Iris pigment epithelial cell (primary cell): ENCODE measurements around the gene RANBP3.
"Not testable (repeated sequence)": the region's sequence is repeated elsewhere in the genome, so short reads cannot be mapped to it uniquely, and the experiment has no call there.

ENCODE experiments used
- DNase-seq: peaks from one replicate; pipeline ENCODE4 v3.0.0-alpha.2; 2011; ENCODE audit warnings: low read depth

RANBP3 gene

DNA sequence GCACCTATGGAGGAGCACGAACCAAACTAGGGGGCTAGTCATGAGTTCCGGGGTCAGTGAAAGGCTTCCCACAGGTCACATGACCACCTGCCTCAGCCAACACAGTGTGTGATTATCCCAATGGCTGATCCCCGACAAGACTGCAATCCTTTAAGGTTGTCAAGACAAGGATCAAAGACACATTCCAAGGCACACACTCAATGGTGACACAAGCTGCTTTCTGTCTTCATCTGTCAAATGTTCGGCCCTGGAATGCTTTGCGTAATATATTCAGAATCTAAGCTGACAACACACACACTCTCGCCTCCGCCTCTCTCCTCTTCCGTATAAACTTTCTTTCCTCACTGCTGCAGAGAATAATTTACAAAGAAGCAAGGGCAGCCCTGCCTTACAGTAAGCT is 11.7 kb downstream of the RANBP3 start:
- peak; percentile 25 for DNase-seq

DNA sequence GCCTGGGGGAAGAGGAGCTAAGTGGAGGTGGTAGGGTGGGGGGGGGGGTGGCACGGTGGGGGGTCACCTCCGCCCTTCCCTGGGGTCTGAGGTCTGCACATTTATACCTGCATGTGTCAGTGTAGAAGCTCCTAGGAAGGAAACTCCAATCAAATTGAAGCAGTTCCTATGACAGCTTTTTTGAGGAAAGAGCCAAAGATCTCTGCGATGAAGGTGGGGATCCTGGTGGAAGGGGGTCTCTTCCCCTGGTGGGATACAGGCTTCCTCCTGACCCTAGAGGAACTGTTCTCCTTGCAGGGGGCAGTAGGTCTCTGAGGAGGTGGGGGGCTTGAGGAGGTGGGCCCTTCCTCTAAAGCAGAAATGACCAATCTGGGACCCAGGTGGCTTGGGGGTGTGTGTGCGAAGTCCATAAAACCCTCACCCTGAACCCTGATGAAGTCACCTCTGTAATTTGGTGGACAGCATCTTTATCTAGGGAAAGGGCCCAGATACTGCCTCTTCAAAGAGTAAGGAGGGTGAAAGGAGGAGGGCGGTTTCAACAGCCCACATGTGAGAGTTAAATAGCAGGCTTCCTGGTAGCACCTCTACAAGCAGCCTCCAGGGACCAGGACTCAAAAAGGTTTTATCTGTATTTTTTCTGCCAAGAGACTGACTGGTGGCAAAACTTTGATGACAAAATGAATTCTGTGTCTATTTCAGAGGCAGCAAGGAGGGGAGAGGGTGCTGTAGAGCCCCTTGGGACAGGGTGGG is 12.9 kb downstream of the RANBP3 start:
- DNase-seq, result no peak

DNA sequence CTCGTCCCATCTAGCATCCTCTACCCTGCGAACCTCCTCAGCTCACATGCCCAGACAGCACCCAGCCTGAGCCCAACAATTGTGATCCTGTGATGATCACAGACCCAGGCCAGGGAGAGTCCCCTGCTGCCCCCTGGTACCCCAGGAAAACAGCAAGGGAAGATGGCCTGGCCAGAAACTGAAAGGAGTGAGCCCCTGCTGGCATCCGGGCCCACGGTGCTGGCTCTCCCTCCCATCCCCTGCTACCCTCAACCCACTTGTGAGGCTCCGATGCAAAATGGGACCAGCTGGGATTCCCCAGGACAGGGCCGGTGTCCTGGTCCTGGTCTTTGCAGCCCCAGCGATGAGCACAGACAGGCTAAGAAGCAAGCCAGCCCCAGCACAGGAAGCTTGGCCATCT is 14.1 kb downstream of the RANBP3 start:
- no peak for DNase-seq

DNA sequence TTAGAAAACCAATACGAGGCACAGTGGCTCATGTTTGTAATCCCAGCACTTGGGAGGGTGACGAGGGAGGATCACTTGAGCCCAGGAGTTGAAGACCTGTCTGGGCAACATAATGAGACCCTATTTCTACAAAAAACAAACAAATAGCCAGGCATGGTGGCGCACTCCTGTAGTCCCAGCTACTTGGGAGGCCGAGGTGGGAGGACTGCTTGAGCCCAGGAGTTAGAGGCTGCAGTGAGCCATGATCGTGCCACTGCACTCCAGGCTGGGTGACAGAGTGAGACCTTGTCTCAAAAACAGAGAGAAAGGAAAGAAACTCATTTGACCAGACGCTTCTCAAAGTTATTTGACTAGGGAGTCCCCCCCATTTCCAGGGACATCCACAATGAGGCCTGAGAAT is 14.7 kb downstream of the RANBP3 start:
- not testable (repeated sequence) for DNase-seq

DNA sequence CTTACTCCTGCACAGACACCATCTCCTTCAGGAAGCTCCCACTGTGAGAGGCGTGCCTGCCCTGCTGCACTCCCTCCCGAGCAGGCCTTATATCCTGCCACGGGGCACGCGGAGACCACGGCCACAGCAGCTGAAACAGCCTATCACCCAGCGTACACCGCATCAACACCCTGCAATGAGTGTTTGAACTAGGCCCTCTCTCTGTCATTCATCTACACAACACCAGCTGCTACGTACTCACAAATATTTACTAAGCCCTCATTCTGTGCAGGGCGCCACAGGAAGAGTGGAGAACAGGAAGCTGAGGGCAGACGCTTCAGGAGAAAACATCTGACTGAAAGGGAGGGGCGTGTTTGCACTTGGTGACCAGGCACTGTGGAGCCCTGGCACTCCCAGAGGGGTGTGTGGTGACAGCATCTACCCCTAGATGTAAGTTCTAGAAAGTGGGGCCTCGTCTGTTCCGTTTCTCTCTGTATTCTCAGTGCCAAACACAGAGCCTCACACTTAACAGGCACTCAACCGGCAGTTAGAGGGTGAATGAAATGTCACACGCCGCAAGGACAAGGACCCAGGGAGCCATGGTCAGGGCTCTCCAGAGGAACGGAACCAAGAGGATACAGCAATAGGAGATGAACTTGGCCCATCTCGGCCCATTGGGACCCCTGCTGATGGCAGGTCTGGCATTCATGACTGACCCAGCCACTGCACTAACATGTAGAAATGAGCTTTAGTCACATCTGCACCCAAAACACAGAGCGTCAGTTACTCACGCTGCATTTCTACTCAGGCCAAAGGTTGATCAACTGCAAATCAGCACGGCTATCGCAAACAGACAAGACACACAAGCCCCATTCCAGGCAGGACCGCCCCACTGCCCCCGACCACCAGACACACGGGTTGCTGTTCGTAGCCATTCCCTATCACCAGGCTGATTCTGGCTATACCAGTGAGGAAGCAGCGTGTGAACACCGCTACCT is 15.7 kb downstream of the RANBP3 start:
- DNase-seq, result peak; percentile 78

DNA sequence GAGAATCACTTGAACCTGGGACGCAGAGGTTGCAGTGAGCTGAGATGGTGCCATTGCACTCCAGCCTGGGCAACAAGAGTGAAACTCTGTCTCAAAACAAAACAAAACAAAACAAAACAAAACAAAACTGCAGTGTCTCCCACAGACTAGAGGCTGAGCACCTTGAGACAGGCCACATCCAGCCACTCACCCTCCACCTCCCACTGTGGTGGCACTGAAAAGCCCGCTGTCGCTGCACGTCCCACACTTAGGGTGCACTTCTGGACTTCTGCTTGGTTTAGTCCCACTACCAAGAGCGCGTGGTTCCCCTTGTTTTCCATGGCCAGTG is 16.3 kb downstream of the RANBP3 start:
- DNase-seq, result not testable (repeated sequence)

DNA sequence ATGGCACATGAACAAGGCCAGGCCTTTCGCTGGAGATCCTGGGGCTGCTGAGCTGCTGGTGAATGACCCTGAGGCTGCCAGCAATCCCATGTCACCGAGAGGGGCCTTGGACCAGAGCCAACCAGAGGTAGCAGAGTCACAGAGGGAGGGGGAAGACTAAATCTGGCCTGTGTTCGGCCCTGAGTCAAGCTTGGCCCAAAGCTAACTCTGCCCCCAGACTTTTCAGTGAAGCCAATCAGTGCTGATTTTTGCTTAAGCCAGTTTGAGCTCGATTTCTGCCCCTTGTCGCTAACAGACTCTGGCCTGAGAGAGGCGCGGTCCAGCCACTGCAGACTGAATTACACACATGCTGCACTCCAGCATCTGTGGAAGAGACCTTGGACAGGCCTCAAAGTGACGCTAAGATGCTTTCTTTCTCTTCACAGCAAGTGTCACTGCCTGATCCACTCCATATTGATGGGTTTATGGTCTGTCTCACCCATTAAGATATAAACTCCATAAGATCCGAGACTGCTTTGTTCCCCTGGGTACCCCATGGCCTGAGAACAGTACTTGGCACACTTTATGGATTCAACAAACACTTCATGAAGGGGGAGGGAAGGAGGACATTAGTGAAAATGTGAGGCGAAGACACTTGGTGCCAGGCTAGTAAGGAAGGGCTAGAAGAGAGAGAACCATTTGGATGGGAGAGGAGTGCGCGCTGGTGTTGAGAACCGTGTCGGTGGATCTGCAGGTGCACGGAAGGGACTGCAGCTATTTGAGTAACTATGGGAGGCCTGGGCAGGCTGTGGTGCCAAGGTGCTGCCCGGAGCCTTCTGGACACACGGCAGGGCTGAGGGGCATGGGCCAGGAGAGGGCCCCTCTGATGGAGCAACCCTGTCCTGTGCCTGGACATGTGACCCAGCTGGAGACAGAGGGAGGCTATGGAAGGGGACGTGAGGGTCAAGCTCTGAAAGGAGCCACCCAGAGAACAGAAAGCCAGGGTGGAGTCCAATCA is 17.6 kb downstream of the RANBP3 start:
- no peak for DNase-seq

DNA sequence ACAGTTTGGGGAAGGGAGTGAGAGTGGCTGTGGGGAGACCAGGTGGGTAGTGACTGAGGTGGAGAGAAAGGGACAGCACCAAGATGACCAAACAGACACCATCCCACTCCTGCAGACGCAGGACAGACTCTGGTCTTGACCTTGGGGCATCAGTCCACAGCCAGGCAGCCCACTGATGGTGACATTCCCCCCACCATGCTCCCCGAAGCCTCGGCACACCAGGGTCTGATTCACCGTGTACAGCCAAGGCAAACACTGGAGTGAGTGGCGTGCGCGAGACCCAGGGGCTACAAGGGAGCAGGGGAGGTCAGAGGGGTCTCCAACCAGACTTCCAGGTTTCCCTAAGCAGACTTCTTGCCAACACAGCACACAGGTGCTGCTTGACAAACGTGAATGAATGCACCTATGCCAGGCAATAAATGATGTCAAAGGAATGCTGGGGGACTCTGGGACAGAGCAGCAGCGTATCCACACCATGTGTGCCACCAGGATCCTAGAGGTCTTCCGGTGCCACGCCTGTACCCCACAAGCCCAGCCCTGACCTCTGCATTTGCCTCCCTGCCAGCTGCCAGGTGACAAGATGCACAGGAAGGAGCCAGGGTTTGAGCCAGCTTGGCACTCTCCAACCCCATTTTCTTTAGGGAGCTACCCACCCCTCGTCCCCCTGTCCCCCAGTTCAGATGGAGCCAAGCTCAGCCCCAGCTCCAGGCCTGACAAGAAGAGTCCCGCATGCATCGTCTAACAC is 18.5 kb downstream of the RANBP3 start:
- DNase-seq, result no peak

DNA sequence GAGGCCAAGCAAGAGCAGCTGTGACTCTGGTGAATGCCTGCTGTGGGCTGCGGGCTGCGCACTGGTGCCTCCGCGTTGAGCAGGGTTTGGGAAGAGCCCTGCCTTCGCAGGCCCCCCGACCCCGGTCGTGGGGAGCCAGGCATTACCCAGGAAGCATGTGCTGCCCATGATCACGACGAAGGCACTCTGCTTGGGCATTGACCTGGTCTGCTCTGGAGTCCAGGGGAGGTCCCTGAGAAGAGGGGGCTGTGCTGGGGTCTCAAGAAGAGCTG is 19.2 kb downstream of the RANBP3 start:
- DNase-seq, result no peak

DNA sequence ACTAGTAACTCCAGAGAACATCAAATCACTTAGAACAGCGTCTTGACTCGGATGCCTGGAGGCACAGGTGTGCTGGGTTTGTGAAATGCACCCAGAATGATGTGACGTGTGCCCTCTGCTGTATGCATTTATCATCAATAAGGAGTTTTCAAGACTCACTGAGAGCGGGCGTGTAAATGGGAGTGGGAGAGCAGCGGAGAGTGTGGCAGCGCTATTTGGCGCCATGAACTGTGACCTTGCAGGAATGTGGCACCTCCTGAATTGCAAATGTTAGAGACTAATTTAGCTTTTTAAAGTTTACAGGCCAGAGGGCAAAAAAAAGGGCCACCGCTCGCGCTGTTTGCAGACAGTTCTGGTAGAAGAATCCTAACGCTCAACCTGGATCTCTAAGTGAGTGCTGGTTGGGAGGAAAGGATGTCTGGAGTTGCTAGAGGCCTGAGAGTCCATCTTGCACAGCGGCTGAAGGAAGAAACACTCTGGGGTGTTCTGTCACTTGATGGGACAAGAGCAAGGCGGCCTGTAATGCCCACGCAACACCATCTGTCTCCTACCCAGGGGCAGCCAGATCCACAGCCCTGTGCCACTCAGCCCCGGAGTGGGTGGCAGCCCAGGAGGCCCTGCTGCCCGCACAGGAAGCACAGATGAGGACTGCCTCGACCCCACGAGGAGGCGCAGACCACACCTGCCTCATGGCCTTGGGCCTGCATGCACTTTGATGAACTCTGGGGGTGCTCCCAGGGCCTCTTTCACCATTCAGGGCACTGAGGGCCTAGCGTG is 19.7 kb downstream of the RANBP3 start:
- DNase-seq, result no peak

DNA sequence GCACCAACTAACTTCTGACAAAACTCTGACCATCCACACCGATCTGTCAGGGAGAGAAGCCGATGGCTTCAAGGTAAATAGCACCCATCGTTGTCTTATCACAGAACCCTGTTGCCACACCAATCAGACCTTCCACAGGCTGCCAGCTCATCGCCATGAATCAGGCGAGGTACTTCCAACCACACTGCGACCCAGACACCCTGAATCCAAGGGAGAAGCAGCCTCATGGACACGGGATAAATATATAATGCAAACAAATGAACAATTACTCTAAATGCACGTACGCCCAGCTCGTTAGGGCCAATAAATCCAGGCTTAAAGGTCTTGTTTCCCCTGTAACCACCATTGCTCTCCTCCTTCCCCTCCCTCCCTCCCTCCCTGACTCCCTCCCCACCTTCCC is 20.8 kb downstream of the RANBP3 start:
- peak; percentile 57 for DNase-seq

DNA sequence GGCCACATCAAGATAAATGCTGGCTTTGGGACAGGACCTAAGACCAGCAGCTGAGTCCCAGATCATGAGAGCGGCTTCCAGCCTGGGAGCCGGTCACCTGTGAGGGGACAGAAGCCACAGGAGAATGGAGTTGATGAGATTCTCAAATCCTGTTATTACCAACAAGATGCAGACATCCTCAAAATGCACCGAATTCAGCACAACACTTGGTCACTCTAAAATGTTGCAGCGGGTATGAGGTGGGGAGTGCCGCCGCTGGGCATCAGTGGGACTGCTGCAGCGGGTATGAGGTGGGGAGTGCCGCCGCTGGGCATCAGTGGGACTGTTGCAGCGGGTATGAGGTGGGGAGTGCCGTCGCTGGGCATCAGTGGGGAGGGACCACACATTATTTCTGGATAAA is 21.2 kb downstream of the RANBP3 start:
- DNase-seq, result no peak

DNA sequence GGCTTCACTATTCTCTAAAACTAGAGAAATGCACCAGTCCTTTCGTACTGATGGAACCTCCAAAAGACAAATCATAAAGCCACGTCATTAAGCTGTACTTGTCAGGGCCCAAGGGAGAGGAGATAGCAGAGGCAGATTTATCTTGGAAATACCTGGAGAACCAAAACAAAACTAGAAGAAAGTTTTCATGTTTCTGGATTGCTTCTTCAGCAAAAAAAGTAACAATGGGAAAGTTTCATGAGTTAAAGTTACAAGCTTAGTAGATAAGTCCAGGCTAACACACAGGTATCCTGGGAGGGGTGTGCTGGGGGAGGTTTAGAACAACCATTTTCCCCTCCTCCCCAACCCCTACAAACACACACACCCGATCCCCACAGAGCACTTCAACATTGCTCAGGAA is 21.6 kb downstream of the RANBP3 start:
- DNase-seq, result no peak

DNA sequence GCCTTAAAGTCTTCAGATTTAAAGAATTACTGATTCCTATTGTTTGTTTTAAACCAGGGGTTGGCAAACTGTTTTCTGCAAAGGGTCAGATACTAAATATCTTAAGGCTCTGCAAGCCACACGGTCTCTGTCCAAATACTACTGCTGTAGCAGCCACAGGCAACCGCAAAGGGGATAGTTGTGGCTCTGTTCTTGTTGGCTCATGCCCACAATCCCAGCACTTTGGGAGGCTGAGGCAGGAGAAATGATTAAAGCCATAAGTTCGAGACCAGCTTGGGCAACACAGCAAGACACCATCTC is 22.4 kb downstream of the RANBP3 start:
- DNase-seq, result no peak

DNA sequence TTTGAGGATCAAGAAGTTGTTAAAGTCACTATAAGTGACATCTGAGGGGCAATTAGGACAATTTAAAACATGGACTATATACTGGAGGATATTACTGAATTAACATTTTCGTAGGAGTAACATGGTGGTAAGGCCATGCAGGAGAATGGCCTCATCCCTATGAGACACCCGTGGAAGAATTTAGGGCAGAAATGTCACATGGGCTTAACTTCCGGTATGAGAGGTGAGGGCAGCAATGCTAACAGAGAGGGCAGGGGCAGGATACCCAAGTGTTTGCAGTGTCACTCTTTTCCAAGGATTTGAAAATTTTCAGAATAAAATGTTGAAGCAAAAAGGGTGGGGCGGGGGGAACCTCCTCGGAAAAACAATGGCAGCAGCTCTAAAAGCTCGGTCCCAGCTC is 23.6 kb downstream of the RANBP3 start:
- DNase-seq, result no peak

DNA sequence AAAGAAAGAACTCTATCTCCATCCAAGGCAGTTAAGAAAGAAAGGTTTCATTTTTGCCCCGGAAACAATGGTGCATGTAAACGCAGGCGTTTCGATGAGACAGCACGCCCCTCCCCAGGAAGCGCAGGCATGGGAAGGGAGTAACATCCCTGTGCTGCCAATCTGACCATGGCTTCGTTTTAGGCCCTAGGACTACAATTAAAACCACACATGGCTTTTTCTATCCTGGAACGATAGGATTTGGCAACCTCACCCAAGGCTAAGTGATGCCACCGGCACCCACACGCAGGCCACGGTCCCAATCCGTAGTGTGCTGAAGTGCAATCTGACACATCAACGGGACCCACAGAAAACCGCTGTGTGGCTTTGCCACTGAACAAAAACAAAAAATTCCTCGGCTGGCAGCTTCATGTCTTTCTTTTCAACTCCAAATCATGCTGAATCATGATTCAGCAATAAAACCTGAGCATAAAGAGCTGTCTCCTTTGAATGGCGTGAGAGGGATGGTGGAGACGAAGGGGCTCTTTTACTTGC is 24.2 kb downstream of the RANBP3 start:
- no peak for DNase-seq

DNA sequence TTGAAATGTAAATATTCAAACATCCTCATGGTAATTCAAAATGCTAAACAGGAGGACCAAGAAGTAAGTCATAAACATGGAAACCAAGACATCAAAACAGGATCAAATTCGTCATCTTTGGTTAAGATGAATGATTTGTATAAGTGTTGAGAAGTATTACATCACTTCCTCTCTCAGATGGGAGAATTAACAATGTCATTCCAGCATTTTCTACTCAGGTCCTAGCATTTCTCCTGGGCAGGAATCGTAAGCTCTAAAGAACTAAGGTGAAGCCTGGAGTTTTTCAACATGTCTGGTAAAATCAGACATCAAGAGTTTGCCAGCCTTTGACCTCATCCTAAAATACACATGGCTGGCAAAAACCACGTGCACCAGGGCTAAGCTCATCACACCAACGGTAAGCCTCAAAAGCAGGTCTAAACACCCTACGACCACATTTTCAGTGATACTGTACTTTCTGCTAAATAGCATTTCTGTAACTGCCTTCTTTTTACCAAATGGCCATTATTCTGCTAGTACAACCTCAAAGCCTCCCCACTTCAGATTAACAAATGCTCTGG is 24.8 kb downstream of the RANBP3 start:
- DNase-seq, result peak; percentile 41

DNA sequence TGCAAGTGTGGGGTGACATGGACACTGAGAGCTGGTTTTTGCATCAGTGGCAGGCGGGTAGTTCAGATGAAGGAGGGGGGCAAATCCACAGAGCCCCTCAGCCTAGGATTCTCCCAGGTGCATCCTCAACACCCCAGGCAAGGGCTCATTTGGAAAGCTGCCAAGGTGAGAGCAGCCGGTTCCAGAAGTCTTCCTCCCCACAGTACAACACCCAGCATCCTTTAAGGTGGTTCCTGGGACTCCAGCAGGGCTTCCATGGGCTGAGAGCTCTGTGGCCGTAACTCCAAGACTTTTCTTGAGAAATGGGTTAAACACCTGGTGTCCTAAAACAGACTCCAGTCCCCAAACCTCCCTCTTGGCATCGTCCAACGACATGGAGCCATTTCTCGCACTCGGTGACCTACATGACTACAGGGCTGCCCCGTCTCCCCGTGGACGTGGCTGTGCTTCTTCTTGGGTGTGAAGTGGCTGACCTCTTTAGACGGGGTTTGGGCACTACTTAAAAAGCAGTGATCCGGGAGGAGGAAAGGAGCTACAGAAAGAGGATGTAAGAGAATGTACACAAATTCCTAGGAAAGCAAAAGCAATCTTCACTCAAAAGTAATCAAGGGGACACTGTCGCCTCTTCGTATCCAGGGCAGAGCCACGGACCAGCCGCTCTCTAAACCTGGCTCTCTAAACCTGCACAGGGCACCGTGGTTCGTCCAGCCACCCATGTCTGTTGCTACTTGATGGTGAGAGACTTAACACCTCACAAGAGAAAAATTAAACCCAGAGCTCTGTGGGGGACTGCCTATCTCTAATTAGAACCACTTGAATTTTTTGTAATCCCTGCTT is 25.5 kb downstream of the RANBP3 start:
- DNase-seq, result no peak

DNA sequence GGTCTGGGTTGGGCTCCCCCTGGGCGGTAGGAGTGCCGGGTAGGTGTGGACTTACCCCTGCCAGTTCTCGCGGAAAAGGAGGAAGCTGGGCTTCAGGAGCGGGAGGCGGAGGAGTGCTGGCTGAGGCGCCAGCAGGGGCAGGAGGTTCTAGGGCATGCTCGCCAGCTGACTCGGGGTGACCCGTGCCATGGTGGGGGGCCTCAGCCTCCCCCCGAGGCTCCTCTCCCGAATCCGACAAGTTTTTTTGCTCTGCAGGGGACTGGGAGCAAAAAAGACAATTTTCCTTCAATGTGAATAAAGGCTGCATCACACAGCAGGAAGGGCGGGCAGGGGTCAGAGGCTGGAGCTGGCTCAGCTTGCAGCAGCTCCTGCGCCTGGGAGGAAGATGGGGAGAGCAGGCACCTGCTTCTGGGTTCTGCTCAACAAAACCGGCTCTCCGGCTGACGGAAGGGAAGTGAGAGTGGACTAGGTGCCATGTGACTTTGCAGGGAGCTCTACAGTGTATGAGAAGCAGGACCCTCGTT is 26.5 kb downstream of the RANBP3 start:
- DNase-seq, result no peak
